Fibroblast of skin of back (primary cell): Measurements from ENCODE around the gene MAB21L3.
"Not testable (repeated sequence)": the region's sequence is repeated elsewhere in the genome, so short reads cannot be mapped to it uniquely, and the experiment has no call there.

Experiments used
- DNase-seq: peaks from one replicate; pipeline ENCODE4 v3.0.0-alpha.2; 2013

The MAB21L3 gene

GRCh38 chr1:116138277-116138792 is 27.1 kb downstream of the MAB21L3 start:
- no peak for DNase-seq

GRCh38 chr1:116139592-116140134 is 28.5 kb downstream of the MAB21L3 start:
- no peak for DNase-seq

GRCh38 chr1:116144151-116144550 is 33.0 kb downstream of the MAB21L3 start:
- no peak for DNase-seq

- not testable (repeated sequence) for DNase-seq
Observed at GRCh38 chr1:116146447-116147113, 35.4 kb downstream of the MAB21L3 start.

- DNase-seq = no peak
Observed at GRCh38 chr1:116147114-116147510, 35.9 kb downstream of the MAB21L3 start.

- DNase-seq = peak; percentile 12
Observed at GRCh38 chr1:116147972-116148371, 36.8 kb downstream of the MAB21L3 start.

- DNase-seq = no peak
Observed at GRCh38 chr1:116148967-116149366, 37.8 kb downstream of the MAB21L3 start.

- DNase-seq = no peak
Observed at GRCh38 chr1:116150368-116150767, 39.2 kb downstream of the MAB21L3 start.

- DNase-seq = peak; percentile 72
Observed at GRCh38 chr1:116151739-116152576, 40.8 kb downstream of the MAB21L3 start.

GRCh38 chr1:116152577-116152943 is 41.4 kb downstream of the MAB21L3 start:
- DNase-seq = no peak

- no peak for DNase-seq
Observed at GRCh38 chr1:116152950-116153691, 41.9 kb downstream of the MAB21L3 start.

GRCh38 chr1:116153692-116154031 is 42.5 kb downstream of the MAB21L3 start:
- DNase-seq = no peak

- no peak for DNase-seq
Observed at GRCh38 chr1:116154536-116154935, 43.3 kb downstream of the MAB21L3 start.

GRCh38 chr1:116157096-116157495 is 45.9 kb downstream of the MAB21L3 start:
- DNase-seq = no peak

GRCh38 chr1:116159177-116159576 is 48.0 kb downstream of the MAB21L3 start:
- DNase-seq = no peak

GRCh38 chr1:116159611-116160010 is 48.4 kb downstream of the MAB21L3 start:
- no peak for DNase-seq

- DNase-seq = no peak
Observed at GRCh38 chr1:116161390-116161789, 50.2 kb downstream of the MAB21L3 start.

- DNase-seq = no peak
Observed at GRCh38 chr1:116161877-116162390, 50.7 kb downstream of the MAB21L3 start.

GRCh38 chr1:116163533-116163932 is 52.3 kb downstream of the MAB21L3 start:
- DNase-seq = no peak

- DNase-seq = no peak
Observed at GRCh38 chr1:116164150-116164549, 53.0 kb downstream of the MAB21L3 start.

- DNase-seq = no peak
Observed at GRCh38 chr1:116164604-116165368, 53.6 kb downstream of the MAB21L3 start.

GRCh38 chr1:116165572-116165971 is 54.4 kb downstream of the MAB21L3 start:
- no peak for DNase-seq
